Esophagus squamous epithelium (tissue), 5 donors: ENCODE measurements around the gene ERC2. TPM values are rescaled to one million over a fixed set of nuclear protein-coding genes. Genes with fewer than 3 reads are reported as not detected.

ENCODE experiments used
- DNase-seq: peaks from one replicate; lab custom pipeline; 2025; lab: John Stamatoyannopoulos, UW
- H3K27ac ChIP-seq, 4 donors: fragments of 200-600 bp; sonication (generic); one replicate each; pipeline ENCODE4 v1.5.1; 2016 to 2019; ENCODE audit warnings: mild to moderate bottlenecking in 1 of 4
- H3K27me3 ChIP-seq, 4 donors: fragments of 200-600 bp; sonication (generic); 1 replicate in 3 of 4; 2 replicates in 1 of 4; pipeline versions ENCODE4 v1.5.1 to v1.6.0; 2017 to 2021; ENCODE audit warnings: antibody characterized with exemption in 1 of 4
- H3K36me3 ChIP-seq, 3 donors: fragments of 200-600 bp; sonication (generic); one replicate each; pipeline ENCODE4 v1.5.1; 2016 to 2019
- H3K4me1 ChIP-seq, 3 donors: fragments of 200-600 bp; sonication (generic); one replicate each; pipeline ENCODE4 v1.5.1; 2017 to 2019
- H3K4me3 ChIP-seq, 4 donors: fragments of 200-600 bp; sonication (generic); 1 replicate in 3 of 4; 2 replicates in 1 of 4; pipeline ENCODE4 v1.5.1; 2016 to 2019; ENCODE audit warnings: mild to moderate bottlenecking in 2 of 4, moderate library complexity in 1 of 4
- H3K9me3 ChIP-seq, 3 donors: fragments of 200-600 bp; sonication (generic); one replicate each; pipeline ENCODE4 v1.5.1; 2016 to 2019
- POLR2A ChIP-seq, 4 donors: fragments of 450-650 bp; IDR thresholded peaks; one replicate each; pipeline ENCODE4 v1.6.1; 2017; ENCODE audit warnings: antibody characterized with exemption in 4 of 4, mild to moderate bottlenecking in 4 of 4, moderate library complexity in 3 of 4
- WGBS, 2 donors: methylation state at CpG; one replicate each; pipeline ENCODE4 v1.1.5; 2018; 5-methylcytosine and 5-hydroxymethylcytosine counted together
- intact Hi-C: fragments of 100-400 bp; cut with DNase I; formaldehyde crosslinking; loops from one replicate; pipeline ENCODE4 v1.15.0; 2022
- total RNA-seq, 4 donors: library from RNA; depleted of rRNA; stranded (reverse); fragments of >200 nt; gene quantifications; one replicate each; pipeline ENCODE4 v1.1.0, GENCODE V29; 2016
- TF ChIP-seq, protein P1 (sequence below), 6 experiments: fragments of 450-650 bp in 4 of 6; fragments of 200-600 bp in 2 of 6; sonication (generic) in 2 of 6; IDR thresholded peaks; one replicate each; pipeline ENCODE4 v1.5.1; 2016 to 2019; ENCODE audit warnings: antibody characterized with exemption in 6 of 6, mild to moderate bottlenecking in 4 of 6, moderate library complexity in 4 of 6
- donor health status: DM: yes; HTN: yes; CAD: no.

Gene ERC2
- total RNA-seq, 4 donors from 2014 or later: 0.12 to 1.9 (median 0.86) TPM

DNA sequence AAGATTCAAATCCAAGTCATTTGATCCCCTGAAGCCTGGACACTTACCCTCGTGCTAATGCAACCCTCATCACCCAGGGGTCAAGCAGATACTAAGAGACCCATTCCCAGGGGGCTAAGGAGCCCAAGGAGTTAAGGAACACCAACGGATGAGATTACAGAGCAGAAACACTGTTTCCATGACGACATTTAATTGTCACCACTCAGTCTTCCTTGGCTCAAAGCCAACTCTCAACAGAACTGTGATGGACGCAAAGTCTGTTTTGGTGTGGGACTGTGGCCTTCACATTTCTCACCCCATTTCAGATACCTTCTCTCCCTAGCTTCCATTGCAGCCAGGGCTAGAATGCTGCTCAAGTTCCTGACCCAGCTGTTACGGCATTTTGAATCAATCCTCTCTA lies 597.7 kb downstream of the ERC2 start:
- TF ChIP-seq, protein P1, sequence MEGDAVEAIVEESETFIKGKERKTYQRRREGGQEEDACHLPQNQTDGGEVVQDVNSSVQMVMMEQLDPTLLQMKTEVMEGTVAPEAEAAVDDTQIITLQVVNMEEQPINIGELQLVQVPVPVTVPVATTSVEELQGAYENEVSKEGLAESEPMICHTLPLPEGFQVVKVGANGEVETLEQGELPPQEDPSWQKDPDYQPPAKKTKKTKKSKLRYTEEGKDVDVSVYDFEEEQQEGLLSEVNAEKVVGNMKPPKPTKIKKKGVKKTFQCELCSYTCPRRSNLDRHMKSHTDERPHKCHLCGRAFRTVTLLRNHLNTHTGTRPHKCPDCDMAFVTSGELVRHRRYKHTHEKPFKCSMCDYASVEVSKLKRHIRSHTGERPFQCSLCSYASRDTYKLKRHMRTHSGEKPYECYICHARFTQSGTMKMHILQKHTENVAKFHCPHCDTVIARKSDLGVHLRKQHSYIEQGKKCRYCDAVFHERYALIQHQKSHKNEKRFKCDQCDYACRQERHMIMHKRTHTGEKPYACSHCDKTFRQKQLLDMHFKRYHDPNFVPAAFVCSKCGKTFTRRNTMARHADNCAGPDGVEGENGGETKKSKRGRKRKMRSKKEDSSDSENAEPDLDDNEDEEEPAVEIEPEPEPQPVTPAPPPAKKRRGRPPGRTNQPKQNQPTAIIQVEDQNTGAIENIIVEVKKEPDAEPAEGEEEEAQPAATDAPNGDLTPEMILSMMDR (IDR thresholded peaks at IDR 0.05): no peak
- TF ChIP-seq POLR2A (IDR thresholded peaks at IDR 0.05): no peak
- WGBS, 2 donors: 63 to 69% methylated on average over 5 of the region's 5 CpGs

DNA sequence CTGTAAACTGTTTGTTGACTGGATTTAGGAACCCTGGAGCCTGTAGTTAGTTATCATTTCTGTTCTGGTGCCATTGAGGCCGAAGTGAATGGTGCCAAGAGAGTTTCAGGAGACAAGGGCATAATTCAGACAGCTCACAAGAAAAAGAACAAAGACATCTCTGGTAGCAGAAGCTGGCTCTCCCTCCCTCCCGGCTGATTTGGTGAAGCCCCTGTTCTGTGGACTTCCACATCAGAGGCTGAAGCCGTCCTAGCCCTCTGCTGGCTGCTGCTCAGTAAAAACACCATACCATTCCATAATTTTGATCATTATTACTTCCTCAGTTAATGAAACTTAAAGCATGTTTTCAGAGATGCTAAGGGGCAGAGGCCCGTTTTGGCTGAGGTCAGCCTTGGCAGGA lies 599.9 kb downstream of the ERC2 start:
- no peak for TF ChIP-seq POLR2A (IDR thresholded peaks at IDR 0.05)
- TF ChIP-seq, protein P1 (IDR thresholded peaks at IDR 0.05): no peak
- no peak overlapping the region for H3K27ac ChIP-seq
- 66 to 73% methylated on average over 4 of the region's 4 CpGs for WGBS, 2 donors
- no peaks in the 10 kb centered on the region for H3K4me1 ChIP-seq
- H3K4me3 ChIP-seq: no peak overlapping the region
- no peaks in the 10 kb centered on the region for H3K36me3 ChIP-seq
- no peaks in the 10 kb centered on the region for H3K9me3 ChIP-seq
- intact Hi-C loops: no loop called here
- H3K27me3 ChIP-seq: no peaks in the 10 kb centered on the region
- no peak for DNase-seq

More for the DNA sequence above, 597.7 kb downstream of the ERC2 start:
- Histone ChIP-seq H3K9me3 (no peaks in the 10 kb centered on the region), H3K27ac (no peak overlapping the region), H3K4me1 (no peaks in the 10 kb centered on the region), H3K4me3 (no peak overlapping the region), H3K36me3 (no peaks in the 10 kb centered on the region), H3K27me3 (no peaks in the 10 kb centered on the region)
- intact Hi-C loops: no loop called here
- no peak for DNase-seq

GRCh38 chr3:55863028-55863427 lies 605.2 kb downstream of the ERC2 start:
- Histone ChIP-seq H3K36me3 (no peaks in the 10 kb centered on the region), H3K4me1 (peaks cover 0 to 8% (median 3%) of the 10 kb centered on the region in 3 donors), H3K9me3 (no peaks in the 10 kb centered on the region), H3K4me3 (no peak overlapping the region), H3K27ac (no peak overlapping the region), H3K27me3 (no peaks in the 10 kb centered on the region)
- DNase-seq: no peak
- 82 to 93% methylated on average over 4 of the region's 4 CpGs for WGBS, 2 donors
- TF ChIP-seq, protein P1 (IDR thresholded peaks at IDR 0.05): no peak
- no peak for TF ChIP-seq POLR2A (IDR thresholded peaks at IDR 0.05)
- intact Hi-C loops: no loop called here

- Histone ChIP-seq H3K4me1 (peaks cover 0 to 8% (median 3%) of the 10 kb centered on the region in 3 donors), H3K27ac (no peak overlapping the region), H3K9me3 (no peaks in the 10 kb centered on the region), H3K4me3 (no peak overlapping the region), H3K36me3 (no peaks in the 10 kb centered on the region), H3K27me3 (no peaks in the 10 kb centered on the region)
- intact Hi-C loops: no loop called here
- TF ChIP-seq POLR2A (IDR thresholded peaks at IDR 0.05): no peak
- TF ChIP-seq, protein P1 (IDR thresholded peaks at IDR 0.05): no peak
- 52 to 59% methylated on average over 11 of the region's 11 CpGs for WGBS, 2 donors
- no peak for DNase-seq
These were observed 608.1 kb downstream of the ERC2 start for GRCh38 chr3:55860049-55860721.

GRCh38 chr3:55859305-55859704 lies 609.0 kb downstream of the ERC2 start:
- intact Hi-C loops: no loop called here
- H3K4me1 ChIP-seq: peaks cover 0 to 8% (median 3%) of the 10 kb centered on the region in 3 donors
- 85% methylated on average over 2 of the region's 2 CpGs; no CpG with 5 or more reads in 1 of the 2 donors for WGBS, 2 donors
- DNase-seq: no peak
- no peaks in the 10 kb centered on the region for H3K27me3 ChIP-seq
- no peaks in the 10 kb centered on the region for H3K9me3 ChIP-seq
- H3K36me3 ChIP-seq: no peaks in the 10 kb centered on the region
- TF ChIP-seq, protein P1 (IDR thresholded peaks at IDR 0.05): no peak
- TF ChIP-seq POLR2A (IDR thresholded peaks at IDR 0.05): no peak
- no peak overlapping the region for H3K4me3 ChIP-seq
- H3K27ac ChIP-seq: no peak overlapping the region
